ENCODE data around the gene BRAF.

Gene BRAF

GRCh38 chr7:140903741-140904480 lies 20.8 kb downstream of the BRAF start:
- H3K4me3 ChIP-seq (ENCODE audit: control insufficient read depth, low read depth, low read length) = no peak overlapping the region
- TF ChIP-seq CTCF (IDR thresholded peaks at IDR 0.05; ENCODE audit: control insufficient read depth, insufficient read depth, low read depth, low read length, missing control alignments) = no peak
- DNase-seq (ENCODE audit: low read depth) = no peak

GRCh38 chr7:140902303-140902953 lies 22.3 kb downstream of the BRAF start:
- no peak for TF ChIP-seq CTCF (IDR thresholded peaks at IDR 0.05; ENCODE audit: control insufficient read depth, insufficient read depth, low read depth, low read length, missing control alignments)
- DNase-seq (ENCODE audit: low read depth) = no peak

GRCh38 chr7:140901941-140902302 lies 22.8 kb downstream of the BRAF start:
- no peak for TF ChIP-seq CTCF (IDR thresholded peaks at IDR 0.05; ENCODE audit: control insufficient read depth, insufficient read depth, low read depth, low read length, missing control alignments)
- DNase-seq (ENCODE audit: low read depth) = no peak
- no peak overlapping the region for H3K4me3 ChIP-seq (ENCODE audit: control insufficient read depth, low read depth, low read length)

More at GRCh38 chr7:140902303-140902953, 22.3 kb downstream of the BRAF start:
- H3K4me3 ChIP-seq (ENCODE audit: control insufficient read depth, low read depth, low read length) = no peak overlapping the region

GRCh38 chr7:140899883-140900282 lies 24.8 kb downstream of the BRAF start:
- DNase-seq (ENCODE audit: low read depth) = no peak
- no peak for TF ChIP-seq CTCF (IDR thresholded peaks at IDR 0.05; ENCODE audit: control insufficient read depth, insufficient read depth, low read depth, low read length, missing control alignments)
- H3K4me3 ChIP-seq (ENCODE audit: control insufficient read depth, low read depth, low read length) = no peak overlapping the region

GRCh38 chr7:140898786-140899536 lies 25.8 kb downstream of the BRAF start:
- TF ChIP-seq CTCF (IDR thresholded peaks at IDR 0.05; ENCODE audit: control insufficient read depth, insufficient read depth, low read depth, low read length, missing control alignments) = no peak
- no peak overlapping the region for H3K4me3 ChIP-seq (ENCODE audit: control insufficient read depth, low read depth, low read length)
- no peak for DNase-seq (ENCODE audit: low read depth)

GRCh38 chr7:140896996-140897395 lies 27.7 kb downstream of the BRAF start:
- H3K4me3 ChIP-seq (ENCODE audit: control insufficient read depth, low read depth, low read length) = no peak overlapping the region
- TF ChIP-seq CTCF (IDR thresholded peaks at IDR 0.05; ENCODE audit: control insufficient read depth, insufficient read depth, low read depth, low read length, missing control alignments) = no peak
- no peak for DNase-seq (ENCODE audit: low read depth)
